CD4-positive, alpha-beta T cell treated with Interleukin-6 for 4 hours (primary cell): ENCODE results near the gene ADCY5.

Experiments
- DNase-seq: peaks from one replicate; pipeline ENCODE4 v3.0.0-alpha.2; 2020; ENCODE audit warnings: mixed read lengths

ADCY5 gene

GRCh38 chr3:123405021-123405420 is 43.9 kb downstream of the ADCY5 start:
- no peak for DNase-seq

GRCh38 chr3:123404391-123404790 is 44.5 kb downstream of the ADCY5 start:
- DNase-seq, result no peak

- no peak for DNase-seq
Observed at GRCh38 chr3:123401836-123402530, 46.9 kb downstream of the ADCY5 start.

- no peak for DNase-seq
Observed at GRCh38 chr3:123400169-123400568, 48.7 kb downstream of the ADCY5 start.

GRCh38 chr3:123399653-123400052 is 49.2 kb downstream of the ADCY5 start:
- DNase-seq, result no peak

- DNase-seq, result no peak
Observed at GRCh38 chr3:123397921-123398785, 50.7 kb downstream of the ADCY5 start.

GRCh38 chr3:123397050-123397590 is 51.8 kb downstream of the ADCY5 start:
- DNase-seq, result no peak

- no peak for DNase-seq
Observed at GRCh38 chr3:123396171-123397049, 52.5 kb downstream of the ADCY5 start.

GRCh38 chr3:123395235-123395634 is 53.7 kb downstream of the ADCY5 start:
- DNase-seq, result no peak

- DNase-seq, result no peak
Observed at GRCh38 chr3:123394391-123395020, 54.4 kb downstream of the ADCY5 start.

GRCh38 chr3:123392871-123393620 is 55.8 kb downstream of the ADCY5 start:
- no peak for DNase-seq

- DNase-seq, result no peak
Observed at GRCh38 chr3:123392368-123392767, 56.5 kb downstream of the ADCY5 start.

- no peak for DNase-seq
Observed at GRCh38 chr3:123390865-123391600, 57.9 kb downstream of the ADCY5 start.

- no peak for DNase-seq
Observed at GRCh38 chr3:123389628-123389918, 59.3 kb downstream of the ADCY5 start.

GRCh38 chr3:123388811-123389627 is 59.9 kb downstream of the ADCY5 start:
- DNase-seq, result no peak

- no peak for DNase-seq
Observed at GRCh38 chr3:123388042-123388441, 60.8 kb downstream of the ADCY5 start.

GRCh38 chr3:123387532-123387931 is 61.4 kb downstream of the ADCY5 start:
- DNase-seq, result no peak

GRCh38 chr3:123386477-123387040 is 62.3 kb downstream of the ADCY5 start:
- no peak for DNase-seq

- DNase-seq, result no peak
Observed at GRCh38 chr3:123385981-123386380, 62.9 kb downstream of the ADCY5 start.

GRCh38 chr3:123385499-123385898 is 63.4 kb downstream of the ADCY5 start:
- DNase-seq, result no peak
